ENCODE data around the gene RGL3.
A peak's percentile ranks its signal among the peaks of the same experiment; 100 is the strongest.
"Not testable (repeated sequence)": the region's sequence is repeated elsewhere in the genome, so short reads cannot be mapped to it uniquely, and the experiment has no call there.

Gene RGL3

GRCh38 chr19:11356074-11356397 lies 63.1 kb downstream of the RGL3 start:
- DNase-seq = no peak

GRCh38 chr19:11355160-11356073 lies 63.7 kb downstream of the RGL3 start, which contains the start of gene PLPPR2:
Gene PLPPR2, plus strand, starts transcription at chr19:11355432. Its CDS starts 2,242 bp downstream, at chr19:11357674.
- DNase-seq = peak; percentile 72

- DNase-seq = not testable (repeated sequence)
Observed at GRCh38 chr19:11354102-11354501, 65.0 kb downstream of the RGL3 start.

- no peak for DNase-seq
Observed at GRCh38 chr19:11349171-11349570, 69.9 kb downstream of the RGL3 start.

GRCh38 chr19:11347546-11348039 lies 71.5 kb downstream of the RGL3 start:
- no peak for DNase-seq

- peak; percentile 95 for DNase-seq
Observed at GRCh38 chr19:11346104-11346940, 72.8 kb downstream of the RGL3 start, which contains the start of the genes CCDC159 and TMEM205. Gene CCDC159, plus strand, starts transcription at chr19:11346519. Its CDS starts 88 bp downstream, at chr19:11346607. Gene TMEM205, minus strand, starts transcription at chr19:11346268. Its CDS starts 649 bp downstream, at chr19:11345619.

GRCh38 chr19:11345122-11345803 lies 73.9 kb downstream of the RGL3 start:
- DNase-seq = no peak

Data from GDM1 (cell line).